K562 (cell line): ENCODE data around the gene NFIB. TPM values are rescaled to one million over a fixed set of nuclear protein-coding genes. Genes with fewer than 3 reads are reported as not detected.

Experiments used
- ATAC-seq: fragments of 200-7000 bp; cut with Tn5 transposase; 3 replicates; pipeline ENCODE4 v1.9.1; 2020; ENCODE audit warnings: moderate library complexity
- BruUV-seq: library from RNA; stranded (reverse); fragments of 400-500 nt; replicated peaks from 2 replicates; lab custom pipeline; 2021; lab: Mats Ljungman, UMichigan
- CTCF ChIA-PET: fragments of 300-600 bp; formaldehyde crosslinking; extraction: SDS; loops from one replicate; lab custom pipeline; 2021; ENCODE audit warnings: low intra/inter-chr PET ratio; lab: Yijun Ruan, JAX
- POLR2A ChIA-PET: fragments of 300-600, 350-650 bp; sonication (Branson Sonifier 250); formaldehyde crosslinking; extraction: SDS; loops from one replicate; lab custom pipeline; 2021; ENCODE audit warnings: antibody characterized with exemption, inconsistent platforms; lab: Yijun Ruan, JAX
- DNase-seq, 4 experiments: peaks; one replicate each; pipeline versions ENCODE4 v3.0.0 to v3.0.0-alpha.2; 2011 to 2018; ENCODE audit warnings: low spot score in 3 of 4, mixed read lengths in 3 of 4; ENCODE audit errors: extremely low read depth in 1 of 4
- FAIRE-seq: peaks from 2 replicates; lab custom pipeline; 2011; peaks lifted over from hg19 to GRCh38; lab: Jason Lieb, UNC
- H2AFZ ChIP-seq: 2 replicates; pipeline ENCODE4 v1.6.0; 2011; ENCODE audit warnings: low read depth, low read length, control low read depth, inconsistent platforms
- H3K27ac ChIP-seq: fragments of 200-600 bp; 3 replicates; pipeline ENCODE4 v1.8.0; 2011; ENCODE audit warnings: low read depth, mild to moderate bottlenecking, control low read depth, inconsistent platforms, low read length, moderate library complexity, mixed read lengths; ENCODE audit errors: extremely low read depth
- H3K27me3 ChIP-seq, 2 experiments: fragments of 300-600 bp in 1 of 2; 2 replicates in 1 of 2; 3 replicates in 1 of 2; pipeline versions ENCODE4 v1.6.0 to v1.8.0; 2011; ENCODE audit warnings: inconsistent platforms in 2 of 2, low read length in 2 of 2, mild to moderate bottlenecking in 1 of 2, mixed read lengths in 1 of 2, moderate library complexity in 1 of 2; ENCODE audit not compliant: control insufficient read depth in 2 of 2, insufficient read depth in 2 of 2
- H3K36me3 ChIP-seq: fragments of 300-600 bp; 3 replicates; pipeline ENCODE4 v1.8.0; 2011; ENCODE audit warnings: mild to moderate bottlenecking, low read length, inconsistent platforms; ENCODE audit not compliant: control insufficient read depth, insufficient read depth
- H3K4me1 ChIP-seq, 2 experiments: fragments of 200-600 bp in 1 of 2; replicated peaks in 1 of 2; 2 replicates in 1 of 2; 3 replicates in 1 of 2; pipeline versions ENCODE4 v1.5.1 to v1.8.0; 2011; ENCODE audit warnings: inconsistent platforms in 2 of 2, low read length in 2 of 2, mild to moderate bottlenecking in 1 of 2, mixed read lengths in 1 of 2, moderate library complexity in 1 of 2; ENCODE audit not compliant: control insufficient read depth in 2 of 2, insufficient read depth in 2 of 2
- H3K4me2 ChIP-seq: 2 replicates; pipeline ENCODE4 v1.6.1; 2011; ENCODE audit warnings: low read length, control low read depth, inconsistent platforms, mixed read lengths; ENCODE audit not compliant: insufficient read depth
- H3K4me3 ChIP-seq: fragments of 200-600 bp; sonication (generic), shearing (Covaris generic); 2 replicates; pipeline ENCODE4 v1.5.1; 2016; ENCODE audit warnings: control low read depth, inconsistent platforms
- H3K79me2 ChIP-seq: fragments of 200-600 bp; 3 replicates; pipeline ENCODE4 v1.8.0; 2011; ENCODE audit warnings: low read length, inconsistent platforms; ENCODE audit not compliant: control insufficient read depth, insufficient read depth
- H3K9ac ChIP-seq, 2 experiments: 2 replicates each; pipeline versions ENCODE4 v1.6.0 to v1.6.1; 2011; ENCODE audit warnings: low read depth in 2 of 2, low read length in 2 of 2, control low read depth in 1 of 2, inconsistent platforms in 1 of 2, mild to moderate bottlenecking in 1 of 2, mixed read lengths in 1 of 2; ENCODE audit not compliant: insufficient read depth in 1 of 2
- H3K9me1 ChIP-seq: one replicate; pipeline ENCODE4 v1.6.0; 2011; ENCODE audit warnings: inconsistent platforms, mild to moderate bottlenecking, low read length, moderate library complexity; ENCODE audit not compliant: control insufficient read depth, insufficient read depth
- H3K9me3 ChIP-seq: replicated peaks from 2 replicates; pipeline ENCODE4 v1.5.1; 2011; ENCODE audit warnings: low read depth, low read length, inconsistent platforms; ENCODE audit not compliant: control insufficient read depth, insufficient read depth
- H4K20me1 ChIP-seq: replicated peaks from 2 replicates; pipeline ENCODE4 v1.6.1; 2011; ENCODE audit warnings: low read length, inconsistent platforms, mixed read lengths; ENCODE audit not compliant: control insufficient read depth, insufficient read depth
- CBX2 ChIP-seq: fragments of 200-600 bp; sonication (generic); IDR thresholded peaks from one replicate; pipeline ENCODE4 v1.6.1; 2012; ENCODE audit warnings: mild to moderate bottlenecking, low read length, inconsistent platforms; ENCODE audit not compliant: insufficient read depth, poor library complexity, severe bottlenecking
- DPF2 ChIP-seq: fragments of 450-650 bp; IDR thresholded peaks from 2 replicates; pipeline ENCODE4 v1.6.1; 2016
- FOXK1 ChIP-seq: sonication (generic); formaldehyde crosslinking; IDR thresholded peaks from 2 replicates; pipeline ENCODE4 v1.8.0; 2022; ENCODE audit warnings: missing genetic modification reagents, mild to moderate bottlenecking, borderline replicate concordance
- FUS ChIP-seq: fragments of 200-400 bp; formaldehyde crosslinking; optimal IDR thresholded peaks from 2 replicates; pipeline ENCODE3; 2017; ENCODE audit warnings: low read depth, low read length
- SMAD2 ChIP-seq: fragments of 150-350 bp; IDR thresholded peaks from 2 replicates; pipeline ENCODE4 v1.6.1; 2014; ENCODE audit warnings: low read depth, mild to moderate bottlenecking, low read length
- SRSF3 ChIP-seq: fragments of 200-400 bp; formaldehyde crosslinking; IDR thresholded peaks from 2 replicates; pipeline ENCODE4 v1.6.1; 2016; ENCODE audit warnings: mild to moderate bottlenecking, low read length, moderate library complexity; ENCODE audit not compliant: insufficient read depth
- SUPT5H ChIP-seq: fragments of 450-650 bp; IDR thresholded peaks from 2 replicates; pipeline ENCODE4 v1.6.1; 2016
- U2AF2 ChIP-seq: fragments of 200-400 bp; formaldehyde crosslinking; optimal IDR thresholded peaks from 2 replicates; pipeline ENCODE3; 2017; ENCODE audit warnings: low read depth, mild to moderate bottlenecking, low read length
- ZNF408 ChIP-seq: fragments of 250-450 bp; sonication (Bioruptor Pico); IDR thresholded peaks from 2 replicates; pipeline ENCODE4 v1.4.0; 2020; ENCODE audit warnings: low read depth, mild to moderate bottlenecking, moderate library complexity
- ZNF586 ChIP-seq: fragments of 450-650 bp; formaldehyde crosslinking; conservative IDR thresholded peaks from 2 replicates; pipeline ENCODE4 v1.4.0; 2020; ENCODE audit warnings: mild to moderate bottlenecking, moderate library complexity
- WGBS: fragments of 100-300 bp; shearing (Covaris generic); methylation state at CpG from one replicate; pipeline ENCODE4 v1.1.6; 2016; ENCODE audit warnings: low coverage, mixed read lengths; ENCODE audit not compliant: insufficient coverage; ENCODE audit errors: missing lambda C conversion rate; 5-methylcytosine and 5-hydroxymethylcytosine counted together
- in situ Hi-C: fragments of 300-500 bp; cut with MboI; formaldehyde crosslinking; loops from 4 replicates; pipeline ENCODE4 v1.15.0; 2018; ENCODE audit warnings: inconsistent platforms, mixed read lengths
- intact Hi-C: fragments of 100-400 bp; cut with micrococcal nuclease; formaldehyde crosslinking; loops from 2 replicates; pipeline ENCODE4 v1.14.2; 2022
- polyA plus RNA-seq, 8 experiments: library from polyadenylated mRNA; depleted of rRNA in 4 of 8; stranded (reverse) in 5 of 8; unstranded in 3 of 8; fragments of >200 nt; fragmentation: Nextera tagmentation in 2 of 8; fragmentation: Illumina TruSeq in 1 of 8; extraction: Ambion mirVana in 2 of 8; extraction: Trizol in 1 of 8; gene quantifications; 2 replicates each; pipeline versions ENCODE4 v1.2.1 to v1.2.3, GENCODE V29; 2011 to 2014; ENCODE audit warnings: inconsistent platforms in 1 of 8, missing spikeins in 1 of 8
- total RNA-seq, 7 experiments: library from RNA; depleted of rRNA in 6 of 7; stranded (reverse); fragments of >200 nt in 6 of 7; fragmentation: Illumina TruSeq in 2 of 7; extraction: Trizol in 2 of 7; gene quantifications; 2 replicates each; pipeline versions ENCODE4 v1.2.1 to v1.2.3, GENCODE V29; 2011 to 2021; ENCODE audit warnings: low replicate concordance in 1 of 7
- TF ChIP-seq, protein P1 (sequence below): sonication (generic); formaldehyde crosslinking; IDR thresholded peaks from 2 replicates; pipeline ENCODE4 v1.9.0; 2022; ENCODE audit warnings: mild to moderate bottlenecking, missing genetic modification reagents
- TF ChIP-seq, protein P2 (sequence below): fragments of 250-450 bp; sonication (Bioruptor Pico); IDR thresholded peaks from 2 replicates; pipeline ENCODE4 v1.4.0; 2020; ENCODE audit warnings: mild to moderate bottlenecking, moderate library complexity
- TF ChIP-seq, protein P3 (sequence below): sonication (generic); IDR thresholded peaks from 2 replicates; pipeline ENCODE4 v1.6.1; 2016
- TF ChIP-seq, protein P4 (sequence below), 2 experiments: fragments of 450-650 bp in 1 of 2; IDR thresholded peaks; 2 replicates each; pipeline ENCODE4 v1.6.1; 2011 to 2017; ENCODE audit warnings: low read depth in 2 of 2, antibody characterized with exemption in 1 of 2, borderline replicate concordance in 1 of 2, low read length in 1 of 2, mild to moderate bottlenecking in 1 of 2, mixed read lengths in 1 of 2; ENCODE audit not compliant: control insufficient read depth in 1 of 2

The NFIB gene
- total and polyA plus RNA-seq, 9 of the 15 experiments (the other 6 are each of a cell fraction or from before 2014, with no cell fraction given): 1.2 to 3.3 (median 1.9) TPM

DNA sequence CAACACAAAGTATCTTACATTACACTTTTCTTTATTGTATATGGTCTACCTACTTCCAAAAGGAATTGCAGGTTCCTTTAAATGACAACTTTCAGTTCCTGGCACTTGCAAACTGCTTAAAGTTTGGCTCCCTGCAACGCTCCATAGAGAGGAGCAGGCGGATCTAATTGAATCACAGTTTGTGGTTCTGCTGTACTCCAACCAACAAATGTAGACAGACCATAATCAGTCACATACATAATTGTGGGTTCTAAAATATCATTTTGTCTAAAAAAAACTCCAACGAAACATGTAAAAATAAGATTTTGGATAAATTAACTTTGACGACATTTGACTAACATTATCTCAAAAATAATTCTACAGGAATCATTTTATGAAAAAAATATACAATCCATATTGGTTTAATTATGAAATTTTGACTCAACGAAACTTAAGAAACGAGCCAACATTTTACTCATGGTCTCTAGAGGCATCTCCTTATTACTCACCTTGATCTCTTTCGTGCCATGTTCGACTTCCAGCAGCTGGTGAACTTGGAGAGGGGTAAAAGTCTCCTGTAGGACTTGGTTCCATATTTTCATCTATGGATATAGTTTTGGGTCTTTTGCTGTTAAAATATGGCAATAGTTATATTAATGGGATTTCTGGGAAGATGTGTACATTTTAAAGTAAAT is 167.6 kb downstream of the NFIB start:
- Histone ChIP-seq H2AFZ (no peak overlapping the region), H3K9me1 (no peaks in the 10 kb centered on the region), H3K4me3 (no peak overlapping the region), H3K27me3 (no peaks in the 10 kb centered on the region), H3K79me2 (no peaks in the 10 kb centered on the region), H3K36me3 (no peaks in the 10 kb centered on the region), H3K9ac (no peak overlapping the region), H3K4me1 (no peaks in the 10 kb centered on the region), H3K9me3 (no peaks in the 10 kb centered on the region), H3K27ac (no peak overlapping the region), H4K20me1 (no peaks in the 10 kb centered on the region), H3K4me2 (no peak overlapping the region)
- no peak for DNase-seq
- POLR2A ChIA-PET: no interaction called here
- no TSS peak for BruUV-seq
- no peak for FAIRE-seq
- 26% methylated on average over 7 of the region's 8 CpGs for WGBS
- CTCF ChIA-PET: no interaction called here
- intact Hi-C loops (no loop called here), in situ Hi-C loops (no loop called here)
- no peak for ATAC-seq
- no peak for TF ChIP-seq CBX2
- TF ChIP-seq, protein P1, sequence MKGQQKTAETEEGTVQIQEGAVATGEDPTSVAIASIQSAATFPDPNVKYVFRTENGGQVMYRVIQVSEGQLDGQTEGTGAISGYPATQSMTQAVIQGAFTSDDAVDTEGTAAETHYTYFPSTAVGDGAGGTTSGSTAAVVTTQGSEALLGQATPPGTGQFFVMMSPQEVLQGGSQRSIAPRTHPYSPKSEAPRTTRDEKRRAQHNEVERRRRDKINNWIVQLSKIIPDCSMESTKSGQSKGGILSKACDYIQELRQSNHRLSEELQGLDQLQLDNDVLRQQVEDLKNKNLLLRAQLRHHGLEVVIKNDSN (CRISPR knock-in tag): no peak
- no peak for TF ChIP-seq SRSF3
- no peak for TF ChIP-seq FUS
- TF ChIP-seq, protein P2, sequence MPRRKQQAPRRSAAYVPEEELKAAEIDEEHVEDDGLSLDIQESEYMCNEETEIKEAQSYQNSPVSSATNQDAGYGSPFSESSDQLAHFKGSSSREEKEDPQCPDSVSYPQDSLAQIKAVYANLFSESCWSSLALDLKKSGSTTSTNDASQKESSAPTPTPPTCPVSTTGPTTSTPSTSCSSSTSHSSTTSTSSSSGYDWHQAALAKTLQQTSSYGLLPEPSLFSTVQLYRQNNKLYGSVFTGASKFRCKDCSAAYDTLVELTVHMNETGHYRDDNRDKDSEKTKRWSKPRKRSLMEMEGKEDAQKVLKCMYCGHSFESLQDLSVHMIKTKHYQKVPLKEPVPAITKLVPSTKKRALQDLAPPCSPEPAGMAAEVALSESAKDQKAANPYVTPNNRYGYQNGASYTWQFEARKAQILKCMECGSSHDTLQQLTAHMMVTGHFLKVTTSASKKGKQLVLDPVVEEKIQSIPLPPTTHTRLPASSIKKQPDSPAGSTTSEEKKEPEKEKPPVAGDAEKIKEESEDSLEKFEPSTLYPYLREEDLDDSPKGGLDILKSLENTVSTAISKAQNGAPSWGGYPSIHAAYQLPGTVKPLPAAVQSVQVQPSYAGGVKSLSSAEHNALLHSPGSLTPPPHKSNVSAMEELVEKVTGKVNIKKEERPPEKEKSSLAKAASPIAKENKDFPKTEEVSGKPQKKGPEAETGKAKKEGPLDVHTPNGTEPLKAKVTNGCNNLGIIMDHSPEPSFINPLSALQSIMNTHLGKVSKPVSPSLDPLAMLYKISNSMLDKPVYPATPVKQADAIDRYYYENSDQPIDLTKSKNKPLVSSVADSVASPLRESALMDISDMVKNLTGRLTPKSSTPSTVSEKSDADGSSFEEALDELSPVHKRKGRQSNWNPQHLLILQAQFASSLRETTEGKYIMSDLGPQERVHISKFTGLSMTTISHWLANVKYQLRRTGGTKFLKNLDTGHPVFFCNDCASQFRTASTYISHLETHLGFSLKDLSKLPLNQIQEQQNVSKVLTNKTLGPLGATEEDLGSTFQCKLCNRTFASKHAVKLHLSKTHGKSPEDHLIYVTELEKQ (CRISPR knock-in tag): no peak
- no peak for TF ChIP-seq ZNF408 (CRISPR knock-in tag)
- no peak for TF ChIP-seq SUPT5H
- TF ChIP-seq, protein P3, sequence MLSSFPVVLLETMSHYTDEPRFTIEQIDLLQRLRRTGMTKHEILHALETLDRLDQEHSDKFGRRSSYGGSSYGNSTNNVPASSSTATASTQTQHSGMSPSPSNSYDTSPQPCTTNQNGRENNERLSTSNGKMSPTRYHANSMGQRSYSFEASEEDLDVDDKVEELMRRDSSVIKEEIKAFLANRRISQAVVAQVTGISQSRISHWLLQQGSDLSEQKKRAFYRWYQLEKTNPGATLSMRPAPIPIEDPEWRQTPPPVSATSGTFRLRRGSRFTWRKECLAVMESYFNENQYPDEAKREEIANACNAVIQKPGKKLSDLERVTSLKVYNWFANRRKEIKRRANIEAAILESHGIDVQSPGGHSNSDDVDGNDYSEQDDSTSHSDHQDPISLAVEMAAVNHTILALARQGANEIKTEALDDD: no peak
- no peak for TF ChIP-seq FOXK1
- no peak for TF ChIP-seq DPF2
- TF ChIP-seq U2AF2: no peak
- no peak for TF ChIP-seq SMAD2
- TF ChIP-seq ZNF586 (CRISPR knock-in tag): no peak
- TF ChIP-seq, protein P4, sequence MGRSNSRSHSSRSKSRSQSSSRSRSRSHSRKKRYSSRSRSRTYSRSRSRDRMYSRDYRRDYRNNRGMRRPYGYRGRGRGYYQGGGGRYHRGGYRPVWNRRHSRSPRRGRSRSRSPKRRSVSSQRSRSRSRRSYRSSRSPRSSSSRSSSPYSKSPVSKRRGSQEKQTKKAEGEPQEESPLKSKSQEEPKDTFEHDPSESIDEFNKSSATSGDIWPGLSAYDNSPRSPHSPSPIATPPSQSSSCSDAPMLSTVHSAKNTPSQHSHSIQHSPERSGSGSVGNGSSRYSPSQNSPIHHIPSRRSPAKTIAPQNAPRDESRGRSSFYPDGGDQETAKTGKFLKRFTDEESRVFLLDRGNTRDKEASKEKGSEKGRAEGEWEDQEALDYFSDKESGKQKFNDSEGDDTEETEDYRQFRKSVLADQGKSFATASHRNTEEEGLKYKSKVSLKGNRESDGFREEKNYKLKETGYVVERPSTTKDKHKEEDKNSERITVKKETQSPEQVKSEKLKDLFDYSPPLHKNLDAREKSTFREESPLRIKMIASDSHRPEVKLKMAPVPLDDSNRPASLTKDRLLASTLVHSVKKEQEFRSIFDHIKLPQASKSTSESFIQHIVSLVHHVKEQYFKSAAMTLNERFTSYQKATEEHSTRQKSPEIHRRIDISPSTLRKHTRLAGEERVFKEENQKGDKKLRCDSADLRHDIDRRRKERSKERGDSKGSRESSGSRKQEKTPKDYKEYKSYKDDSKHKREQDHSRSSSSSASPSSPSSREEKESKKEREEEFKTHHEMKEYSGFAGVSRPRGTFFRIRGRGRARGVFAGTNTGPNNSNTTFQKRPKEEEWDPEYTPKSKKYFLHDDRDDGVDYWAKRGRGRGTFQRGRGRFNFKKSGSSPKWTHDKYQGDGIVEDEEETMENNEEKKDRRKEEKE (IDR thresholded peaks at IDR 0.05; ENCODE audit: borderline replicate concordance in 1 of 2, control insufficient read depth in 1 of 2, low read depth in 2 of 2, low read length in 1 of 2): no peak
